SK-N-SH treated with all-trans-retinoic acid at 6 μM for 48 hours (cell line): ENCODE measurements around the gene SNED1.

Source experiments
- ATAC-seq: fragments of 200-7000 bp; cut with Tn5 transposase; 3 replicates; pipeline ENCODE4 v1.9.1; 2020; ENCODE audit warnings: mild to moderate bottlenecking, moderate library complexity
- ARNTL ChIP-seq: fragments of 450-650 bp; formaldehyde crosslinking; IDR thresholded peaks from 2 replicates; pipeline ENCODE4 v1.5.0; 2020; ENCODE audit warnings: low read depth, mild to moderate bottlenecking, moderate library complexity, borderline replicate concordance
- BACH2 ChIP-seq: fragments of 250-450 bp; sonication (Bioruptor Pico); IDR thresholded peaks from 2 replicates; pipeline ENCODE4 v1.9.0; 2021; ENCODE audit warnings: mild to moderate bottlenecking, borderline replicate concordance
- CREB5 ChIP-seq: fragments of 250-450 bp; sonication (Bioruptor Pico); IDR thresholded peaks from 2 replicates; pipeline ENCODE4 v1.5.1; 2020; ENCODE audit warnings: low read depth, mild to moderate bottlenecking, moderate library complexity
- CSDC2 ChIP-seq: fragments of 250-450 bp; sonication (Bioruptor Pico); IDR thresholded peaks from 2 replicates; pipeline ENCODE4 v1.5.0; 2020; ENCODE audit warnings: mild to moderate bottlenecking, moderate library complexity
- CSRNP3 ChIP-seq: fragments of 250-450 bp; sonication (Bioruptor Pico); IDR thresholded peaks from 2 replicates; pipeline ENCODE4 v1.5.1; 2021; ENCODE audit warnings: mild to moderate bottlenecking, moderate library complexity
- ESRRG ChIP-seq: fragments of 250-450 bp; sonication (Bioruptor Pico); IDR thresholded peaks from 2 replicates; pipeline ENCODE4 v1.6.1; 2021; ENCODE audit warnings: mild to moderate bottlenecking
- ISL1 ChIP-seq: fragments of 250-450 bp; sonication (Bioruptor Pico); IDR thresholded peaks from 2 replicates; pipeline ENCODE4 v2.1.2; 2022; ENCODE audit warnings: mild to moderate bottlenecking, moderate library complexity
- OSR1 ChIP-seq: fragments of 250-450 bp; sonication (Bioruptor Pico); IDR thresholded peaks from 2 replicates; pipeline ENCODE4 v1.8.0; 2022; ENCODE audit warnings: moderate library complexity, mild to moderate bottlenecking, inconsistent platforms
- PATZ1 ChIP-seq: fragments of 250-450 bp; sonication (Bioruptor Pico); IDR thresholded peaks from 2 replicates; pipeline ENCODE4 v1.8.0; 2020; ENCODE audit warnings: mild to moderate bottlenecking, moderate library complexity, borderline replicate concordance
- POU6F1 ChIP-seq: fragments of 250-450 bp; sonication (Bioruptor Pico); IDR thresholded peaks from 2 replicates; pipeline ENCODE4 v1.8.0; 2021; ENCODE audit warnings: low read depth, mild to moderate bottlenecking, moderate library complexity, borderline replicate concordance
- PPARA ChIP-seq: fragments of 250-450 bp; sonication (Bioruptor Pico); IDR thresholded peaks from 2 replicates; pipeline ENCODE4 v1.5.0; 2020; ENCODE audit warnings: mild to moderate bottlenecking, borderline replicate concordance
- RARB ChIP-seq: fragments of 250-450 bp; sonication (Bioruptor Pico); IDR thresholded peaks from 2 replicates; pipeline ENCODE4 v1.8.0; 2021; ENCODE audit warnings: mild to moderate bottlenecking, moderate library complexity
- SNAI2 ChIP-seq: fragments of 250-450 bp; sonication (Bioruptor Pico); IDR thresholded peaks from 2 replicates; pipeline ENCODE4 v1.5.0; 2020; ENCODE audit warnings: mild to moderate bottlenecking, moderate library complexity
- TCF4 ChIP-seq: fragments of 250-450 bp; sonication (Bioruptor Pico); IDR thresholded peaks from 2 replicates; pipeline ENCODE4 v1.8.0; 2021; ENCODE audit warnings: mild to moderate bottlenecking, moderate library complexity, borderline replicate concordance
- TOX ChIP-seq: fragments of 250-450 bp; sonication (Bioruptor Pico); IDR thresholded peaks from 2 replicates; pipeline ENCODE4 v1.8.0; 2021; ENCODE audit warnings: mild to moderate bottlenecking, moderate library complexity, borderline replicate concordance
- TSHZ2 ChIP-seq: fragments of 250-450 bp; sonication (Bioruptor Pico); IDR thresholded peaks from 2 replicates; pipeline ENCODE4 v1.5.0; 2020; ENCODE audit warnings: mild to moderate bottlenecking, moderate library complexity
- ZC3H10 ChIP-seq: fragments of 250-450 bp; sonication (Bioruptor Pico); IDR thresholded peaks from 2 replicates; pipeline ENCODE4 v1.5.1; 2021; ENCODE audit warnings: mild to moderate bottlenecking, moderate library complexity
- ZFP3 ChIP-seq: fragments of 250-450 bp; sonication (Bioruptor Pico); IDR thresholded peaks from 2 replicates; pipeline ENCODE4 v1.5.0; 2020; ENCODE audit warnings: mild to moderate bottlenecking, moderate library complexity
- ZFP30 ChIP-seq: fragments of 450-650 bp; formaldehyde crosslinking; IDR thresholded peaks from 2 replicates; pipeline ENCODE4 v1.5.0; 2022; ENCODE audit warnings: mild to moderate bottlenecking, moderate library complexity
- ZNF565 ChIP-seq: fragments of 450-650 bp; formaldehyde crosslinking; conservative IDR thresholded peaks from 2 replicates; pipeline ENCODE4 v1.5.0; 2020; ENCODE audit warnings: low read depth, mild to moderate bottlenecking, moderate library complexity
- ZNF8 ChIP-seq: fragments of 450-650 bp; formaldehyde crosslinking; IDR thresholded peaks from 2 replicates; pipeline ENCODE4 v1.5.0; 2020; ENCODE audit warnings: mild to moderate bottlenecking, moderate library complexity

Gene SNED1

GRCh38 chr2:240960309-240960970 lies 38.0 kb upstream of the SNED1 start:
- TF ChIP-seq PATZ1 (CRISPR knock-in tag), result no peak
- TF ChIP-seq PPARA (CRISPR knock-in tag), result no peak
- TF ChIP-seq CSRNP3 (CRISPR knock-in tag), result no peak
- TF ChIP-seq ZC3H10 (CRISPR knock-in tag), result no peak
- no peak for TF ChIP-seq ZFP30 (CRISPR knock-in tag)
- TF ChIP-seq ZNF8 (CRISPR knock-in tag), result no peak
- TF ChIP-seq ARNTL, result no peak
- no peak for TF ChIP-seq OSR1
- TF ChIP-seq BACH2, result no peak
- no peak for TF ChIP-seq ZNF565 (CRISPR knock-in tag)
- no peak for TF ChIP-seq TSHZ2 (CRISPR knock-in tag)
- ATAC-seq, result no peak; the same call in 2 of the 3 replicates

- ATAC-seq, result no peak
- TF ChIP-seq ZNF565 (CRISPR knock-in tag) (no peak), SNAI2 (no peak), OSR1 (no peak), CSDC2 (no peak), BACH2 (no peak), POU6F1 (CRISPR knock-in tag) (no peak), ZNF8 (CRISPR knock-in tag) (no peak), RARB (CRISPR knock-in tag) (no peak), TOX (no peak), TCF4 (CRISPR knock-in tag) (no peak), ZFP30 (CRISPR knock-in tag) (no peak)
- TF ChIP-seq, all 23 proteins: peak for 0
These were observed 37.2 kb upstream of the SNED1 start for GRCh38 chr2:240960971-240961876.

GRCh38 chr2:240961910-240962299 lies 36.5 kb upstream of the SNED1 start:
- no peak for TF ChIP-seq ESRRG (CRISPR knock-in tag)
- TF ChIP-seq ZC3H10 (CRISPR knock-in tag), result no peak
- no peak for TF ChIP-seq ZFP30 (CRISPR knock-in tag)
- TF ChIP-seq TSHZ2 (CRISPR knock-in tag), result no peak
- TF ChIP-seq PATZ1 (CRISPR knock-in tag), result no peak
- TF ChIP-seq ZFP3 (CRISPR knock-in tag), result no peak
- no peak for TF ChIP-seq ZNF565 (CRISPR knock-in tag)
- no peak for TF ChIP-seq ARNTL
- TF ChIP-seq CREB5, result no peak
- TF ChIP-seq ISL1 (CRISPR knock-in tag), result no peak
- ATAC-seq, result no peak
